Measurements from ENCODE around the gene OFD1. TPM values are rescaled to one million over a fixed set of nuclear protein-coding genes. Genes with fewer than 3 reads are reported as not detected.
A peak's percentile ranks its signal among the peaks of the same experiment; 100 is the strongest.

The OFD1 gene
- total RNA-seq, 6 experiments from 2014 or later: 6.5 to 12.4 (median 10.5) TPM

GRCh38 chrX:13688958-13689740 lies 45.4 kb upstream of the OFD1 start, which contains the start of gene RAB9A:
RAB9A (plus strand) TSS chrX:13689128; CDS start chrX:13708747, 19,619 bp downstream.
- WGBS (ENCODE audit: insufficient coverage, low coverage, low lambda C conversion rate, missing lambda C conversion rate): 4% methylated on average over 34 of the region's 68 CpGs
- Histone ChIP-seq H3K36me3 (no peaks in the 10 kb centered on the region), H3K4me1 (peaks cover 0 to 11% (median 0%) of the 10 kb centered on the region in 4 donors), H3K9me3 (no peaks in the 10 kb centered on the region), H3K27ac (peak within 1 kb of the TSS; percentile 89 to 94 (median 90)), H3K4me3 (peak within 1 kb of the TSS; percentile 59 to 71 (median 60)), H3K27me3 (peaks cover 0 to 3% of the 10 kb centered on the region in 2 donors)
- DNase-seq (peak; percentile 87 to 90 (median 90)), ATAC-seq (peak; percentile 97 to 99 (median 98))
- intact Hi-C loops (cut with DNase I): no loop called here
- TF ChIP-seq POLR2A (IDR thresholded peaks at IDR 0.05): peak; percentile 79
- no peak for TF ChIP-seq CTCF (IDR thresholded peaks at IDR 0.05)

GRCh38 chrX:13689741-13690211 lies 44.8 kb upstream of the OFD1 start:
- peaks cover 0 to 11% (median 0%) of the 10 kb centered on the region in 4 donors for H3K4me1 ChIP-seq
- H3K9me3 ChIP-seq: no peaks in the 10 kb centered on the region
- DNase-seq (no peak), ATAC-seq (peak in 2 of 4 donors; percentile 10 to 24)
- intact Hi-C loops (cut with DNase I): no loop called here
- peaks cover 0 to 3% of the 10 kb centered on the region in 2 donors for H3K27me3 ChIP-seq
- peak overlapping the region; percentile 89 to 94 (median 90) for H3K27ac ChIP-seq
- H3K4me3 ChIP-seq: peak overlapping the region; percentile 59 to 71 (median 60)
- 3% methylated on average over 16 of the region's 16 CpGs for WGBS (ENCODE audit: insufficient coverage, low coverage, low lambda C conversion rate, missing lambda C conversion rate)
- no peaks in the 10 kb centered on the region for H3K36me3 ChIP-seq
- TF ChIP-seq POLR2A (IDR thresholded peaks at IDR 0.05) (no peak), CTCF (IDR thresholded peaks at IDR 0.05) (no peak)

GRCh38 chrX:13690836-13691235 lies 43.7 kb upstream of the OFD1 start:
- ATAC-seq (no peak), DNase-seq (no peak)
- Histone ChIP-seq H3K4me3 (no peak overlapping the region), H3K4me1 (peaks cover 0 to 11% (median 0%) of the 10 kb centered on the region in 4 donors), H3K9me3 (no peaks in the 10 kb centered on the region), H3K27ac (peak overlapping the region in 1 of 3 donors; percentile 94), H3K36me3 (no peaks in the 10 kb centered on the region), H3K27me3 (peaks cover 0 to 3% of the 10 kb centered on the region in 2 donors)
- intact Hi-C loops (cut with DNase I): no loop called here
- 31% methylated on average over 3 of the region's 3 CpGs for WGBS (ENCODE audit: insufficient coverage, low coverage, low lambda C conversion rate, missing lambda C conversion rate)
- no peak for TF ChIP-seq CTCF (IDR thresholded peaks at IDR 0.05)
- TF ChIP-seq POLR2A (IDR thresholded peaks at IDR 0.05): no peak

GRCh38 chrX:13691841-13692371 lies 42.6 kb upstream of the OFD1 start:
- intact Hi-C loops (cut with DNase I): no loop called here
- no peak for ATAC-seq

More at GRCh38 chrX:13691841-13692371, 42.6 kb upstream of the OFD1 start:
- Histone ChIP-seq H3K27ac (no peak overlapping the region), H3K4me1 (peaks cover 0 to 11% (median 0%) of the 10 kb centered on the region in 4 donors), H3K36me3 (no peaks in the 10 kb centered on the region), H3K27me3 (peaks cover 0 to 3% of the 10 kb centered on the region in 2 donors), H3K9me3 (no peaks in the 10 kb centered on the region), H3K4me3 (no peak overlapping the region)
- WGBS (ENCODE audit: insufficient coverage, low coverage, low lambda C conversion rate, missing lambda C conversion rate): 53% methylated on average over 6 of the region's 7 CpGs
- DNase-seq: no peak
- TF ChIP-seq POLR2A (IDR thresholded peaks at IDR 0.05) (no peak), CTCF (IDR thresholded peaks at IDR 0.05) (no peak)

All from right lobe of liver (tissue), 6 donors.